GM12878 (cell line): ENCODE measurements around the gene PLB1. TPM values are rescaled to one million over a fixed set of nuclear protein-coding genes. Genes with fewer than 3 reads are reported as not detected.

Source experiments
- ATAC-seq: fragments of 200-7000 bp; cut with Tn5 transposase; 3 replicates; pipeline ENCODE4 v1.9.1; 2020; ENCODE audit warnings: mild to moderate bottlenecking, moderate library complexity
- BruUV-seq: library from RNA; stranded (reverse); fragments of 400-500 nt; replicated peaks from 2 replicates; lab custom pipeline; 2021; lab: Mats Ljungman, UMichigan
- CTCF ChIA-PET: fragments of 300-600 bp; sonication (Branson Sonifier 250); formaldehyde crosslinking; extraction: SDS; loops from one replicate; lab custom pipeline; 2021; ENCODE audit warnings: inconsistent platforms; lab: Yijun Ruan, JAX
- POLR2A ChIA-PET: fragments of 350-600 bp; formaldehyde crosslinking; extraction: SDS; loops from one replicate; lab custom pipeline; 2021; ENCODE audit warnings: inconsistent platforms; lab: Charles Lee
- RAD21 ChIA-PET: fragments of 300-600 bp; sonication (Branson Sonifier 250); formaldehyde crosslinking; loops from one replicate; lab custom pipeline; 2023; ENCODE audit warnings: antibody characterized with exemption; ENCODE audit not compliant: unreplicated experiment; lab: Charles Lee
- SMC1A ChIA-PET: fragments of 300-600 bp; sonication (Branson Sonifier 250); formaldehyde crosslinking; loops from one replicate; lab custom pipeline; 2023; ENCODE audit not compliant: unreplicated experiment, uncharacterized antibody; lab: Charles Lee
- DNase-seq: peaks from one replicate; pipeline ENCODE4 v3.0.0-alpha.2; 2011; ENCODE audit warnings: low read depth, low spot score
- FAIRE-seq: peaks from 3 replicates; lab custom pipeline; 2011; peaks lifted over from hg19 to GRCh38; lab: Jason Lieb, UNC
- H2AFZ ChIP-seq: 2 replicates; pipeline ENCODE4 v1.6.0; 2011; ENCODE audit warnings: low read depth, low read length, control low read depth; ENCODE audit not compliant: control insufficient read depth
- H3K27ac ChIP-seq: 2 replicates; pipeline ENCODE4 v1.5.1; 2011; ENCODE audit warnings: control low read depth; ENCODE audit not compliant: control insufficient read depth, insufficient read depth
- H3K27me3 ChIP-seq, 2 experiments: replicated peaks in 1 of 2; 2 replicates each; pipeline versions ENCODE4 v1.6.0 to v1.6.1; 2011; ENCODE audit warnings: low read length in 1 of 2; ENCODE audit not compliant: control insufficient read depth in 2 of 2, insufficient read depth in 2 of 2
- H3K36me3 ChIP-seq, 2 experiments: 2 replicates each; pipeline ENCODE4 v1.5.1; 2011; ENCODE audit warnings: low read length in 1 of 2; ENCODE audit not compliant: control insufficient read depth in 2 of 2, insufficient read depth in 2 of 2
- H3K4me1 ChIP-seq: 2 replicates; pipeline ENCODE4 v1.6.1; 2011; ENCODE audit warnings: mild to moderate bottlenecking, low read length, moderate library complexity, mixed read lengths; ENCODE audit not compliant: control insufficient read depth, insufficient read depth
- H3K4me2 ChIP-seq: 2 replicates; pipeline ENCODE4 v1.6.0; 2011; ENCODE audit warnings: control low read depth; ENCODE audit not compliant: control insufficient read depth, insufficient read depth
- H3K4me3 ChIP-seq: fragments of 200-600 bp; sonication (generic); 2 replicates; pipeline ENCODE4 v1.5.1; 2016
- H3K79me2 ChIP-seq: 2 replicates; pipeline ENCODE4 v1.6.0; 2011; ENCODE audit warnings: low read length; ENCODE audit not compliant: control insufficient read depth, insufficient read depth
- H3K9ac ChIP-seq: 2 replicates; pipeline ENCODE4 v1.8.0; 2011; ENCODE audit warnings: low read length, control low read depth, mixed read lengths; ENCODE audit not compliant: control insufficient read depth, insufficient read depth
- H3K9me3 ChIP-seq: replicated peaks from 3 replicates; pipeline ENCODE4 v1.5.1; 2011; ENCODE audit warnings: mild to moderate bottlenecking, low read length; ENCODE audit not compliant: control insufficient read depth, insufficient read depth
- H4K20me1 ChIP-seq: 2 replicates; pipeline ENCODE4 v1.6.0; 2011; ENCODE audit not compliant: control insufficient read depth, insufficient read depth
- BACH1 ChIP-seq: fragments of 450-650 bp; IDR thresholded peaks from 2 replicates; pipeline ENCODE4 v1.6.1; 2017; ENCODE audit warnings: mild to moderate bottlenecking, borderline replicate concordance
- E2F8 ChIP-seq: fragments of 450-650 bp; IDR thresholded peaks from 2 replicates; pipeline ENCODE4 v1.6.1; 2018; ENCODE audit warnings: mild to moderate bottlenecking, low read depth, moderate library complexity; ENCODE audit not compliant: partially characterized antibody
- POU2F2 ChIP-seq: IDR thresholded peaks from 3 replicates; pipeline ENCODE4 v1.6.1; 2011; ENCODE audit warnings: low read depth, mild to moderate bottlenecking, low read length, borderline replicate concordance
- WGBS: methylation state at CpG from one replicate; pipeline ENCODE4 v1.1.6; 2016; ENCODE audit warnings: low lambda C conversion rate; ENCODE audit not compliant: insufficient replicate concordance, insufficient coverage; ENCODE audit errors: missing lambda C conversion rate; 5-methylcytosine and 5-hydroxymethylcytosine counted together
- in situ Hi-C: fragments of 300-500 bp; cut with MboI; formaldehyde crosslinking; loops from 9 replicates; pipeline ENCODE4 v1.14.3; 2018; ENCODE audit warnings: mixed read lengths
- intact Hi-C: fragments of 100-400 bp; cut with micrococcal nuclease; formaldehyde crosslinking; loops from one replicate; pipeline ENCODE4 v1.14.2; 2022; ENCODE audit not compliant: unreplicated experiment
- polyA plus RNA-seq, 11 experiments: library from polyadenylated mRNA; depleted of rRNA in 4 of 11; unstranded in 6 of 11; stranded (reverse) in 5 of 11; fragments of >200 nt; fragmentation: Nextera tagmentation in 4 of 11; fragmentation: Illumina TruSeq in 1 of 11; extraction: Ambion mirVana in 4 of 11; extraction: Trizol in 1 of 11; gene quantifications; 1 replicate in 1 of 11; 2 replicates in 10 of 11; pipeline versions ENCODE4 v1.2.1 to v1.2.3, GENCODE V29; 2011 to 2016; ENCODE audit warnings: inconsistent platforms in 2 of 11, missing spikeins in 2 of 11, low read depth in 1 of 11
- total RNA-seq, 4 experiments: library from RNA; depleted of rRNA in 3 of 4; stranded (reverse); fragments of >200 nt in 3 of 4; fragmentation: Illumina TruSeq in 1 of 4; extraction: Trizol in 1 of 4; gene quantifications; 2 replicates each; pipeline versions ENCODE4 v1.2.1 to v1.2.3, GENCODE V29; 2013 to 2021
- TF ChIP-seq, protein P1 (sequence below): fragments of 450-650 bp; IDR thresholded peaks from 2 replicates; pipeline ENCODE4 v1.6.1; 2016; ENCODE audit warnings: mild to moderate bottlenecking

The PLB1 gene
- total and polyA plus RNA-seq, 10 of the 15 experiments (the other 5 are each of a cell fraction or from before 2014, with no cell fraction given) = 0.03 to 0.49 (median 0.28) TPM

- FAIRE-seq (no peak), ATAC-seq (no peak), DNase-seq (no peak)
- Histone ChIP-seq H3K9me3 (no peaks in the 10 kb centered on the region), H2AFZ (no peak overlapping the region), H4K20me1 (no peaks in the 10 kb centered on the region), H3K27ac (no peak overlapping the region), H3K79me2 (no peaks in the 10 kb centered on the region), H3K27me3 (no peaks in the 10 kb centered on the region; a peak in 1 of 4 replicates), H3K9ac (no peak overlapping the region), H3K4me1 (no peaks in the 10 kb centered on the region), H3K36me3 (no peaks in the 10 kb centered on the region), H3K4me2 (no peak overlapping the region), H3K4me3 (no peak overlapping the region)
- 35% methylated on average over 5 of the region's 5 CpGs for WGBS
- RAD21 ChIA-PET = no interaction called here
- CTCF ChIA-PET = no interaction called here
- intact Hi-C loops (no loop called here), in situ Hi-C loops (no loop called here)
- POLR2A ChIA-PET = interaction anchor here (0.6 kb wide), 1 partner anchor 679 kb away, joined by 3 read pairs; no protein-coding TSS in a partner anchor
- no peak for TF ChIP-seq E2F8
- TF ChIP-seq BACH1 = no peak
- TF ChIP-seq, protein P1, sequence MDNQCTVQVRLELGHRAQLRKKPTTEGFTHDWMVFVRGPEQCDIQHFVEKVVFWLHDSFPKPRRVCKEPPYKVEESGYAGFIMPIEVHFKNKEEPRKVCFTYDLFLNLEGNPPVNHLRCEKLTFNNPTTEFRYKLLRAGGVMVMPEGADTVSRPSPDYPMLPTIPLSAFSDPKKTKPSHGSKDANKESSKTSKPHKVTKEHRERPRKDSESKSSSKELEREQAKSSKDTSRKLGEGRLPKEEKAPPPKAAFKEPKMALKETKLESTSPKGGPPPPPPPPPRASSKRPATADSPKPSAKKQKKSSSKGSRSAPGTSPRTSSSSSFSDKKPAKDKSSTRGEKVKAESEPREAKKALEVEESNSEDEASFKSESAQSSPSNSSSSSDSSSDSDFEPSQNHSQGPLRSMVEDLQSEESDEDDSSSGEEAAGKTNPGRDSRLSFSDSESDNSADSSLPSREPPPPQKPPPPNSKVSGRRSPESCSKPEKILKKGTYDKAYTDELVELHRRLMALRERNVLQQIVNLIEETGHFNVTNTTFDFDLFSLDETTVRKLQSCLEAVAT = no peak
- no peak for TF ChIP-seq POU2F2
- BruUV-seq = no TSS peak
- SMC1A ChIA-PET = no interaction called here
These were observed 24.6 kb upstream of the PLB1 start for GRCh38 chr2:28471214-28471613.
